Measurements from ENCODE around the gene SH3D19.

SH3D19 gene

DNA sequence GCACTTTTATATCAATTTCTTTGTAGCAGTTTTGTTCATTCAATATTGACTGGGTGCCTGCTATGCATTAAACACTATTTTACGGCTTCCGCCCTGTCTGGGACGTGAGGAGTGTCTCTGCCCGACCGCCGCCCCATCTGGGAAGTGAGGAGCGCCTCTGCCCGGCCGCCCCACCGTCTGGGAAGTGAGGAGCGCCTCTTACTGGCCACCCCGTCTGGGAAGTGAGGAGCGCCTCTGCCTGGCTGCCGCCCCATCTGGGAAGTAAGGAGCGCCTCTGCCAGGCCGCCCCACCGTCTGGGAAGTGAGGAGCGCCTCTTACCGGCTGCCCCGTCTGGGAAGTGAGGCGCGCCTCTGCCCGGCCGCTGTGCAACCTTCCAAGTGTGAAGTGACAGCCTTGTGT is 157.8 kb downstream of the SH3D19 start:
- no peak for TF ChIP-seq REST (IDR thresholded peaks at IDR 0.05; ENCODE audit: insufficient read depth in 1 of 2, low read depth in 2 of 2, low read length in 2 of 2)

GRCh38 chr4:151166636-151167035 is 158.8 kb downstream of the SH3D19 start:
- TF ChIP-seq POLR2AphosphoS5 (IDR thresholded peaks at IDR 0.05; ENCODE audit: low read depth, low read length) (no peak), SIN3A (IDR thresholded peaks at IDR 0.05; ENCODE audit: borderline replicate concordance, insufficient read depth, low read length) (no peak), FOXP2 (optimal IDR thresholded peaks at IDR 0.05; ENCODE audit: borderline replicate concordance, extremely low read depth, extremely low read length, insufficient read depth) (no peak), TAF1 (IDR thresholded peaks at IDR 0.05; ENCODE audit: borderline replicate concordance, insufficient read depth, low read length) (no peak), REST (IDR thresholded peaks at IDR 0.05; ENCODE audit: insufficient read depth in 1 of 2, low read depth in 2 of 2, low read length in 2 of 2) (no peak)

- TF ChIP-seq REST (IDR thresholded peaks at IDR 0.05; ENCODE audit: insufficient read depth in 1 of 2, low read depth in 2 of 2, low read length in 2 of 2) (no peak), TAF1 (IDR thresholded peaks at IDR 0.05; ENCODE audit: borderline replicate concordance, insufficient read depth, low read length) (no peak), FOXP2 (optimal IDR thresholded peaks at IDR 0.05; ENCODE audit: borderline replicate concordance, extremely low read depth, extremely low read length, insufficient read depth) (no peak), POLR2AphosphoS5 (IDR thresholded peaks at IDR 0.05; ENCODE audit: low read depth, low read length) (no peak), SIN3A (IDR thresholded peaks at IDR 0.05; ENCODE audit: borderline replicate concordance, insufficient read depth, low read length) (no peak)
Measured at GRCh38 chr4:151165205-151166000, 160.0 kb downstream of the SH3D19 start.

- TF ChIP-seq SIN3A (IDR thresholded peaks at IDR 0.05; ENCODE audit: borderline replicate concordance, insufficient read depth, low read length) (no peak), POLR2AphosphoS5 (IDR thresholded peaks at IDR 0.05; ENCODE audit: low read depth, low read length) (no peak), TAF1 (IDR thresholded peaks at IDR 0.05; ENCODE audit: borderline replicate concordance, insufficient read depth, low read length) (no peak), FOXP2 (optimal IDR thresholded peaks at IDR 0.05; ENCODE audit: borderline replicate concordance, extremely low read depth, extremely low read length, insufficient read depth) (no peak), REST (IDR thresholded peaks at IDR 0.05; ENCODE audit: insufficient read depth in 1 of 2, low read depth in 2 of 2, low read length in 2 of 2) (no peak)
Measured at GRCh38 chr4:151163855-151164254, 161.6 kb downstream of the SH3D19 start.

DNA sequence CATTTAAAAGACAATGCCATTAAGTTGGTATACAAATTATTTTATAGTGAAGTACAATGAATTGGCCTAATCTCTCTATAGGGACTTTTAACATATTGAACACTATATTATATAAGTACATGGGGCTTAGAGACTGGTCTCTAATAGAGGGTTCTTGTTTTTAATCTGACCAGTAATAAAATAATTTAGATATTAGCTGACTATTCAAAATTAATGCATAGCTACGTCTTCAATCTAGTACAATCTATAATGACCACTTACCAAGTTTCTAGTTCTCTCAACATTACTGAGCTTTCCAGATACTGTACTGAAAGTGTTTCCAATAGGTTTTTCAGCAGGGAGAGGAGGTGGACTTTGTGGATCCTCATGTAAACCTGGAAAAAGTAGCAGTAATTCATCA is 166.4 kb downstream of the SH3D19 start:
- TF ChIP-seq REST (IDR thresholded peaks at IDR 0.05; ENCODE audit: insufficient read depth in 1 of 2, low read depth in 2 of 2, low read length in 2 of 2) = no peak
- no peak for TF ChIP-seq FOXP2 (optimal IDR thresholded peaks at IDR 0.05; ENCODE audit: borderline replicate concordance, extremely low read depth, extremely low read length, insufficient read depth)
- no peak for TF ChIP-seq SIN3A (IDR thresholded peaks at IDR 0.05; ENCODE audit: borderline replicate concordance, insufficient read depth, low read length)
- no peak for TF ChIP-seq TAF1 (IDR thresholded peaks at IDR 0.05; ENCODE audit: borderline replicate concordance, insufficient read depth, low read length)
- TF ChIP-seq POLR2AphosphoS5 (IDR thresholded peaks at IDR 0.05; ENCODE audit: low read depth, low read length) = no peak

All from PFSK-1 (cell line).